SKM-1 treated with dmso at 0.1 percent for 144 hours (cell line): Measurements from ENCODE around the gene CHORDC1.
"Not testable (repeated sequence)": the region's sequence is repeated elsewhere in the genome, so short reads cannot be mapped to it uniquely, and the experiment has no call there.

Experiments used
- DNase-seq: peaks from one replicate; lab custom pipeline; 2025; ENCODE audit not compliant: unreplicated experiment; lab: John Stamatoyannopoulos, UW

The CHORDC1 gene

DNA sequence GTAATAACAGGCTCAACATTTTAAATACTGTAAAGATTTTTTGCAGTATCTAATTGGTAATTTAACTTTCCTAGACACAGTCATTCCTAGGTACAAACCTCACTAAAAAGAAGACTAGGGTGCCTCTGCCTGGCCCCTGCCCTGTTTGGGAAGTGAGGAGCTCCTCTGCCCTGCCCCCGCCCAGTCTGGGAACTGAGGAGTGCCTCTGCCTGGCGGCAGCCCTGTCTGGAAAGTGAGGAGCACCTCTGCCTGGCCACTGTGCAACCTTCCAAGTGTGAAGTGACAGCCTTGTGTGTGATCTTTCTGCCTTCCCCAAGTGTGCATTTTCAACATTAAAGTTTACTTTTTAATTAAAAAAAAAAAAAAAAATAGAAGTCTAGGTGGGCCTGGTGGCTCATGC is 4.2 kb downstream of the CHORDC1 start:
- no peak for DNase-seq

DNA sequence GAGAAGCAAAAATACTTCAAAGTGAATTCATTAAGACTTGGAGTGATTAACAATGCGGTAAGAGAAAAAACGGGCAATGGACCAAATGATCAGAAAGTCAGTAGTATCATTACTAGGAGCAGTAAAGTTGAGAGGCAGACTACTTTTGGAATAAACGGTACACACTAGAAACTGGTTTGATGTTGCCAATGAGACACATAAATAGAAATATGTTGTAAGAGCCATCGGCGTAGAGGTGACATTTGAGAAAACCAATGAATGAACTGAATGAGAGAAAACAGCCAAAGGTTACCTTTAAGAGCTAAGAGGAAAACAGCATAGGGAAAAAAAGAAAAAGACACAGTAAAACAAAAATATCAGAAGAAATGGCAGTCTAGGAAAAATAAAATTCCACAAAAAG is 6.2 kb downstream of the CHORDC1 start:
- no peak for DNase-seq

DNA sequence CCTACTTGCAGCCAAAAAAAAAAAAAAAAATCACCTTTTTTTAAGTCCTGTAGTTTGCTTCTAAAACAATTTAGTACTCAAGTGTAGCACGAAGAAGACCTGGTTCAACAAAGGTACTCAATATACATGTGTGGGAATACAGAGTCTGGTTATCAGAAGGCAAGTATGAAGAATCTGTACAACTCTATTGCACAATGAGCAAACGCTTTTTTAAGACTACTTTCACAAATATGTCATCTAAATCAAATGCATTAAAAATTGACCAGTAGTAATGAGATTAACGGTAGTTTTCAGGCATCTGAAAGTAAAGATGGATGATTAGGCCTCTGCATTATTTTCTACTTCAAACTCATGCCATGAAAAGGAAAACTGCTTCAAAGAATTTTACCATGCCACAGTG is 9.5 kb downstream of the CHORDC1 start:
- DNase-seq = no peak

DNA sequence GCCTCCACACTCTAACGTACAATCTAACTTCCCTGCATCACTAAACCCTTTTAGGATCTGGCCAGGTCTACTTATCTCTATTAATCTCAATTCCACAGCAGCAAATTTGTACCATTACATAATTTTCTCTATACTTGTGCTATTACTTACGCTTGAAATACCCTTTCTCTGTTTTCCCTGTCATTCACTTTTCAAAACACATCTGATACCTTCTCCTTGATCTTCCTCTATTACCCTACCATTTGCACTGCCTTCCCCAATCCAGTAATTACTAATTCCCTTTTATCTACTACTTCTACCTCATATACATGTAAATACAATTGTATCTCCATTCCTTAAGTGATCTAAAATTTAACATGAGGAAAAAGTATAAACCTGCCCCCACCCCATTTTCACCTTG is 14.0 kb downstream of the CHORDC1 start:
- DNase-seq = no peak

DNA sequence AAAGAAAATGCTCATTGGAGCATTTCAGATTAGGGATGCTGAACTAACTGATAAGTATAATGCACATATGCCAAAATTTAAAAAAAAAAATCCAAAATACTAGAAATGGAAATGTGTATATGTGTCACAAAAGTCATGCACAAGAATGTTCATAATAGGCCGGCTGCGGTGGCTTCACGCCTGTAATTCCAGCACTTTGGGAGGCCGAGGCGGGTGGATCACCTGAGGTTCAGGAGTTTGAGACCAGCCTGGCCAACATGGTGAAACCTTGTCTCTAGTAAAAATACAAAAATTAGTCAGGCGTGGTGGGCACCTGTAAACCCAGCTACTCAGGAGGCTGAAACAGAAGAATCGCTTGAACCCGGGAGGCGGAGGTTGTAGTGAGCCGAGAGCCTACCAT is 14.9 kb downstream of the CHORDC1 start:
- not testable (repeated sequence) for DNase-seq

DNA sequence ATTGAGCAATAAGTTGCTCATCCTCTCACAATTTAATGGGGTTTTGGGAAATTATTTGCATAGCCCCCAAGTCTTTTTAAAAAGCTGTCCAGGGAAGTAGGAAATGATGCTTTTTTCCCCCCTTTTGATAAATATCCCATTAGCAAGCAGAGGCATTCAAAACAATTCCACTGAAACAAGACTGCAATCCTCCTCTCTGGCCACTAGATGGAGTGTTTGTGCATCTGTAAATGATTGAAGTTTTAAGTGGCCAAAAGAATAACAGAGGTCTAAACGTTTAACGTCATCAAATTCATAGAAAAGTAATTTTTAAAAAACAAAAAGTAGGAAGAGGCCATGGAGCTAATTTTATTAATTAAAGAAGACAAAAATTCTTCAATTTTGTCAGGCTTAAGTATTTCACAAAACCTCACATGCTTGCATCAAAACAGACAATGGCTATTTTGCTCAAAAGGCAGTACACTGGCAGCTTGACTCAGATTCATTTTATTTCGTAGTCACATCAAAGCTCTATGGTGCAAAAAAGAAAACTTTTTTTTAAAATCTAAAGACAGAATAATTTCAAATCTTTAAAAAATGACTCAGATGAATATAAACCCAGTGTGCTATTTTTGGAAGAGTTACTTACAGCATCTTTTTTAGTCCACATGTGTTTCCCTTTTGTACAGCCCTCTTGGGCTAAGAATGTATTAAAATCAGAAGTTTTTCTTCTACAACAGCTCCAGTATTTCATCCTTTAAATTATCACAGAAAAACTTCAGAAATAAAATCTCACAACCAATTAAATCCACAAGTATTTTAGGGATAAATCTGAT is 17.8 kb downstream of the CHORDC1 start:
- DNase-seq = peak; percentile 39

DNA sequence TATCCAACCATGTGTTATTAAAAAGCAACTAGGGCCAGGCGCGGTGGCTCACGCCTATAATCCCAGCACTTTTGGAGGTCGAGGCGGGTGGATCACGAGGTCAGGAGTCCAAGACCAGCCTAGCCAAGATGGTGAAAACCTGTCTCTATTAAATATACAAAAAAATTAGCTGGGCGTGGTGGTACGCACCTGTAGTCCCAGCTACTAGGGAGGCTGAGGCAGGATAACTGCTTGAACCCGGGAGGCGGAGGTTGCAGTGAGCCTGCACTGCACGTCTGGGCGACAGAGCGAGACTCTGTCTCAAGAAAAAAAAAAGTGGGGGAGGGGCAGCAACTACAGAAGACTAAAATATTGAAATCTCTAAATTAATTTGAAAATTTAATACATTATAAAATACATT is 18.4 kb downstream of the CHORDC1 start:
- DNase-seq = no peak

DNA sequence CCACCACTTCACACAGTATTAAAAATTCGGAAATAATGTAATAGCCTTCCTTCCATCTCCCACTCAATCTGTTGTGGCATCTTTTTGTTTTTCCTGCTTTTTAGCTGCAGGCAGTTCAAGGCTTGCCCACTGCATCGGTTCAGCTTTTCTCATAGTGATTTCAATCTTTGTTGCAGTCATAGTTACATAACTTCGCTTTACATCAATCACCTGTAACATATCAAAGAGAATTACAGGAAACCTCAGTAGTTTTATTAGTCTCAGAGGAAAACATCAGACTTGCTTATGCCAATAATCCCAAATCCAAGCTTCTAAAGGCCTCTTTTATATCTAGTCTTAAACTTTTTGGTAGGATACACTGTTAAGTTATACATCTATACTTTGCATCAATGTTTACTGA is 20.5 kb downstream of the CHORDC1 start:
- DNase-seq = no peak

DNA sequence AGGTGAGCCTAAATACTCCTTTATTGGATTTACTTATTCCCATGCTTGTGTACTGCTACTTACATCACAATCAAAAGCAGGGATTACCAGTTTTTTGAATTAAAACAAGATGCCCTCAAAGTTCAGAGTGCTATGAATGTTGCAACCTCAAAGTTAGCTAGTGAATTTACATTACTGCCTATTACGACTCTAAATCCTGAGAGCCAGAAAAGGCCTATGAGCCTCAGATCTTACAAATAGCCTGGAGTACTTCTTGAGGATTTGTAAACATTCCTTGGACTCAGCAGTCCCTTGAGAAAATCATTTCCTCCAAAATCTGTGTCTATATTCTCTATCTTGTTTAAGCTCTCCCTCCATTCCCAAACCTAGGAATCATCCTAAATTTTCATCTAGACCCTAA is 25.5 kb downstream of the CHORDC1 start:
- no peak for DNase-seq

DNA sequence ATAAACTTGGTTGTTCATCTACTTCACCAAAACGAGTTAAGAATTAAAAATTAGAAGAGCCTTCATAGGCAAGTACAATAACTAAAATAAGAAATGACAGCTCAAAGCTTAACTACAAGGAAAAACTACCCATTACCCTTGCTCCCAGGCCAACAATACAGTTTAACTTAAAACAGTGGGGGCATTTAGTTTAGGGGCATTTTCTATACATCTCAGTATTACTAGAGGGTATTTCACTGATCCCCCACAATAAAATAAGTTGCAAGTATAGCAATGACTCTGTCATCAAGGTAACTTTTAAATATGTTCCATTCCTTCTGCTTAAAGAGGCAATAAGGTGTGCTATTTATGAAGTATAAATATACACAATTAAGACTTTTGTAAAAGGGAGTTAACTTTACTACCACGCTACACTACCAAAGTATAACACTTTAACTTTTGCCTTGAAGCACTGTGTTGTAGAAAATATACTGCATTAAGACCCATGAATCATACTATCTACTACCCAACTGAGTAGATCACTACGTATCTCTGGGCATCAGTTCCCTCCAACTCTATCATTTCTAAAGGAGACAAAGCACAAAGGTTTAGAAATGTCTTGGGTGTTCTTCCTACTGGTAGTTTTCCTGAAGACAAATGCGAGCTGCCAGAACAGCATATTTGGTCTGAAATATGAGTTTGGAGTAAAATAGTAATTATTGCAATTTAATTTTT is 29.8 kb downstream of the CHORDC1 start:
- no peak for DNase-seq

DNA sequence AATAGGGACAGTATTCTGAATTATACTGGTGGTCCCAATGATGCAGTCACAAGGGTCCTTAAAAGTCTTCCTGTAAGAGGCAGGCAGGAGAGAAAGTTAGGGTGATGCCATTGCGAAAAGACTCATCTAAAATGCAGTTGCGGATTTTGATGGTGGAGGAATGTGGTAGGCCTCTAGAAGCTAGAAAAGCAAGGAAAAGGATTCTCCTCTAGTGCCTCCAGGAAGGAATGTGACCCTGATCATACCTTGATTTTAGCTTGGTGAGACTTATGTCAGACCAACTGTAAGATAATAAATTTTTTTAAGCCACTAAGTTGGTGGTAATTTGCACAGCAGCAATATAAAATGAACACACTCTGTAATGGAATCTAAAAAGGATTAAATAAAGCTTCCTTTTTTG is 33.8 kb downstream of the CHORDC1 start:
- DNase-seq = no peak

DNA sequence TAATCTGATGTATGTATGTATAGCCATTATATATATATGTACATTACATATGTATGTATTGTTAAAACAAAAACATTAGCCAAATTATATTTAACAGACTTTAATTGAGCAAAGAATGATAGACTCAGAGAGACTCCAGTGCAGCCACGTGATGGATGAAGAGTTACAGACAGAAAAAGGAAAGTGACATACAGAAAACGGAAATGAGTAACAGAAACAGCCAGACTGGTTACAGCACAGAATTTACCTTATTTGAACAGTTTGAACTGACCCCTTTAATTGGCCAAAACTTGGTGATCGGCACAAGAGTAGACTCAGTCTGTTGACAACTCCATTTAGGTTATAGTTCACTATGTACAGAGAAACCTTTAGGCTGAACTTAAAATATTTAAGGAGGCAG is 35.0 kb downstream of the CHORDC1 start:
- DNase-seq = no peak

DNA sequence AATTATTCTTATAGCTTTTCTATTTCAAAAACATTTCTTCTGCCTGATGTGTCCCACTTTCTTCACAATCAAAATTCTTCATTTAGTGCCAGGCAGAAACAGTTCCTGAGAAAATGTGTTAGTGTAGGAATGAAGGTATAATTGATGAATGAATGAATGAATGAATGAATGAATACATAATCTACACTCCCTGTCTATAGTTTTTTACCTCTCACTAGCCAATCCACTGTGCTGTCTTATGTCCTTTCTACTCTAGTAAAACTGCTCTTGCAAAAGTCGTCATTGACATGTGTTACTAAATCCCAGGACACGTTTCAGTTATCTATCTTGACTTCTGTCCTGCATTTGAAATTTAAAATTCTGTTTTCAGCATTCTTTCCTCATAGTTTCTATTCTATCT is 42.9 kb downstream of the CHORDC1 start:
- DNase-seq = no peak

DNA sequence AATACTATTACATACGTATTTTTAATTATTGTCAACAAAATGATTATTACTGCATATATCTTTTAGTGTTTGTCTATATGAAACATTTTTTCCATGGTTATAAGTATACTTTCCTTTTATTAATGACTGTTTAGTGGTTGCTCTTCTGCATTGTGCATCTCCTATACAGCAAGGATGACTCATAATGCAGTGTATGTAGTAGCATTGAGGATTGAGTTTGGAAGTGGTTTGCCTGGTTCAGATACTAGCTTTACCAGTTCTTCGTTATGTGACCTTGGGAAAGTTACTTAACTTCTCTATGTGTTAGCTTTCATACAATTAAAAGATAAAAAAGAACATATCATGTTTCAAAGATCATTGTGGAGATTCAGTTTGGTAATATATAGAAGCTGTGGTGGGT is 44.1 kb downstream of the CHORDC1 start:
- no peak for DNase-seq

DNA sequence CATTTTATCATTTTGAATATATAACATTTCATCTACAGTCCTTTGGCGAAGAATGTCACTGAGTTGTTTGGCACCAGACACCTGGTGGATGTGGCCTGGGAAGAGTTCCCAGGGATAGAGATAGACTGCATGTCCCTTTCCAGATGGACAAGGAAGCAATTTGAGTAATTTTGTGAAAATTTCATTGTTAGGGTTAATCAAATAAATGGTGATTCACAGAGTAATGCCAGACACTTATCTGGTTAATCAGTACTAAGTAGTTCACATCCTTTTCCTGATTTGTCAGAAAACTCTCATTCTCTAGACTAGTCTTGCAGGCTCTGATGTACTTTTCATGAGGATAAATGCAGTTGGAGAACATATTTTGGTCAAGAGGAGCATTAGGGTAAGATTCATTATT is 46.8 kb downstream of the CHORDC1 start:
- DNase-seq = no peak

DNA sequence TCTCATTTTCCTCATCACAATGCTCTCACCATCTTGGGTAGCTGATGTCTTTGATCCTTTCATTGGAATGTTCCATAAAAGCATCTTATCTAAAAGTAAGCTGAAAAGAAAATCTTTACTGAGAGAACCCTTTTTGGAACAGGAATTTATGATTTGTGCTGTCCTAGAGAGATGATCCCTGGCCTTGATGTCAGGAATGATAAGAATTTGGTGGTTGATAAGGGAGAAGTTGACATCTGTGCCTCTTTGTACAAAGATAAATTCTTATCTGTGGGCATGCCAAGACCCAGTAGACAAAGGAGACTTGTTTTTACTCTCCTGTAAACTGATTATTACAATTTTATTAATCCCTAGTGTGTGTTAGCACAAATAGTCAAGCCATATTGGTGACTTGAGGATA is 51.5 kb downstream of the CHORDC1 start:
- no peak for DNase-seq

DNA sequence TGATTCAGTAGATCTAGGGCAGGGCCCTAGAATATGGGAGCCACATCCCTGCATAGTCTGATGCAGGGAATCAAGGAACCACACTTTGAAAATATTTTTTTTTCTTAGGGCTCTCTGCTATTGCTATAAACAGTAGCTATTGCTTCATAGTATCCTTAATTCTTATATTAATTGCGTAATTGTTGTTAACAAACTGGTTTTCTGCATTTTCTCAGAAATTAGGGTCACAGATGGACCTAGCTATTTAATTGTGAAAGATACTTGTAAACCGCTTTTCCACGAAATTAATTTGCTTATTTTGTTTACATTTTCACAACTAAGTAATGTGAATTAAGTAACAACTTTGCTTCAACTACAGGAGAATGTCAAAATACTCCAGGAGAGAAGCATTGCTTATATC is 54.3 kb downstream of the CHORDC1 start:
- no peak for DNase-seq

DNA sequence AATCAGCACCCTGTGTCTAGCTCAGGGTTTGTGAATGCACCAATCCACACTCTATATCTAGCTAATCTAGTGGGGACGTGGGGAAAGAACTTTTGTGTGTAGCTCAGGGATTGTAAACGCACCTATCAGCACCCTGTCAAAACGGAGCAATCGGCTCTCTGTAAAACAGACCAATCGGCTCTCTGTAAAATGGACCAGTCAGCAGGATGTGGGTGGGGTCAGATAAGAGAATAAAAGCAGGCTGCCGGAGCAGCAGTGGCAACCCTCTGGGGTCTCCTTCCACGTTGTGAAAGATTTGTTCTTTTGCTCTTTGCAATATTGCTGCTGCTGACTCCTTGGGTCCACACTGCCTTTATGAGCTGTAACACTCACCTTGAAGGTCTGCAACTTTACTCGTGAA is 55.1 kb downstream of the CHORDC1 start:
- not testable (repeated sequence) for DNase-seq

DNA sequence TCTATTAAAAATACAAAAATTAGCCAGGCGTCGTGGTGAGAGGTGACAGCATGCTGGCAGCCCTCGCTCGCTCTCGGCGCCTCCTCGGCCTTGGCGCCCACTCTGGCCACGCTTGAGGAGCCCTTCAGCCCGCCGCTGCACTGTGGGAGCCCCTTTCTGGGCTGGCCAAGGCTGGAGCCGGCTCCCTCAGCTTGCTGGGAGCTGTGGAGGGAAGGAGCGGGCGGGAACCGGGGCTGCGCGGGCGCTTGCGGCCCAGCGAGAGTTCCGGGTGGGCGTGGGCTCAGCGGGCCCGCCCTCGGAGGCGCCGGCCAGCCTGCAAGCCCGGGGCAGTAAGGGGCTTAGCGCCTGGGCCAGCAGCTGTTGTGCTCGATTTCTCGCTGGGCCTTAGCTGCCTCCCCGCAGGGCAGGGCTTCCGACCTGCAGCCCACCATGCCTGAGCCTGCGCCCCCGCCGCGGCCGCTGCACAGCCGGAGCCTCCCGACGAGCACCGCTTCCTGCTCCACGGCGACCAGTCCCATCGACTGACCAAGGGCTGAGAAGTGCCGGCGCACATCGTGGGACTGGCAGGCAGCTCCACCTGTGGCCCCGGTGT is 55.8 kb downstream of the CHORDC1 start:
- not testable (repeated sequence) for DNase-seq
